ENCODE measurements around the gene ANHX.
"Not testable (repeated sequence)": the region's sequence is repeated elsewhere in the genome, so short reads cannot be mapped to it uniquely, and the experiment has no call there.

Gene ANHX

DNA sequence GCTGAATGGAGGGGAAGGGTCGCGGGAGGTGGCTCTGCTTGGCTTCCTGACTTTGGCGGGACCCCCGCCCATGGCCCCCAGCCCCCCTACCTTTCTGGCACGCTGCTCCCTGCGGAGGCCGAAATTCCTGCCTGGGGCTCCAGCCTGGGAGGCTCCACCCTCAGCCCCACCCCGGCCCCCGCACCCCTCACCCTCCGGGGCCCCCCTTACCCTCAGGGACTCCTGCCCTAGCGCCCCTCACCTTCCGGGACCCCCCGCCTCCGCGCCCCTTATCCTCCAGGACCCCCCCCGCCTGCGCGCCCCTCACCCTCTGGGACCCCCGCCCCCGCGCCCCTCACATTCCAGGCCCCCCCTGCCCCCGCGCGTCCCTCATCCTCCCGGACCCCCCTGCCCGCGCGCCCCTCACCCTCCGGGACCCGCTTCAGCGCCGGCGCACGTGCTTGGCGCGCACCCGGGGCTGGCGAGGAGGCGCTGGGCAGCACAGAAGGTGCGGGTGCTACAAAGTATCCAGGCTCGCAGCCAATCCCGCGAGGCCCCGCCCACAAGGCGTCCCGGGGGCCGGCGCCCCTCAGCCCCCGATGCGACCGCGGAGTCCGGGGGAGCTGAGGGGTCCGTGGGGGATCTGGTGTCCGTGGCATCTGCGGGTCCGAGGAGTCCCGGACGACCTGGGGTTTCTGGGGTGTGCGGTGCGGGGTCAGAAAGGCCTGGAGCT is at the start of gene ANHX:
ANHX (minus strand) TSS at position 477 of the 712 bp plus-strand sequence. CDS start 1,521 bp downstream, outside the sequence.
- no peak for FAIRE-seq

DNA sequence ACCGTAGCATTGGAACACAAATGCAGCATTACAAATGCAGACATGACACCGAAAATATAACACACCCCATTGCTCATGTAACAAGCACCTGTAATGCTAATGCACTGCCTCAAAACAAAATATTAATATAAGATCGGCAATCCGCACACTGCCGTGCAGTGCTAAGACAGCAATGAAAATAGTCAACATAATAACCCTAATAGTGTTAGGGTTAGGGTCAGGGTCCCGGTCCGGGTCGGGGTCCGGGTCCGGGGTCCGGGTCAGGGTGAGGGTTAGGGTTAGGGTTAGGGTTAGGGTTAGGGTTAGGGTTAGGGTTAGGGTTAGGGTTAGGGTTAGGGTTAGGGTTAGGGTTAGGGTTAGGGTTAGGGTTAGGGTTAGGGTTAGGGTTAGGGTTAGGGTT is 29.0 kb upstream of the ANHX start:
- not testable (repeated sequence) for FAIRE-seq

DNA sequence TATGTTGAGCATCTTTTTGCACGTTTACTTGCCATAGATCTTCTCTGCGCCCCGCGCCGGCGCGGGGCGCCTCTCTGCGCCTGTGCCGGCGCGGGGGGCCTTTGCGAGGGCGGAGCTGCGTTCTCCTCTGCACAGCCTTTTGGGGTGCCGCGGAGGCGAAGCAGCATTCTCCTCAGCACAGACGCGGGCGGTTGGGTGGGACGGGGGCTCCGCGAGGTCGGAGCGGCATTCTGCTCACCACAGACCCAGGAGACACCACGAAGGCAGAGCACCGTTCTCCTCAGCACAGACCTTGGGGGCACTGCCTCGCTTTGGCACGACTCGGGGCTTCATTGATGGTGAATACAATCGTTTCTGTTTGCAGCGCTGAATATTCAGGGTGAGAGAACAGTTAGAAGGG is 28.5 kb upstream of the ANHX start:
- FAIRE-seq = no peak

DNA sequence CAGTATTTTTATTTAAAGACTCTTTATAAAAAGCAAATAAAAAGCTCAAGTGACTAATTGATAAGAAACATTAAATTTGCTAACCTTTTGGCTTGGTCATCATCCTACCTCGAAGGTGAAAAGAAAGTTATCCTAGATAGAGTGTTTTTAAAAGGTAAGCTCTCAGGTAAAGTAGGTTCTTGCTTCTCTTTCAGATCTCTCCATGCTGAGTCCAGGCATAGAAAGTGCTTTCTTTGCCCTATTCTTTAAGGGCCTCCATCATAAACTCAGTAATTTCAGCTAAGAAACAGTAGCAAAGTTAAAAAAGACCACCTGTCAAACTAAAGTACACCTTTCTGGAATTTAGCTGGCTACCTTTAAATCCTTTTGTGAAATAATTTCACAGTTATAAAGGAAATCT is 20.6 kb upstream of the ANHX start:
- no peak for FAIRE-seq

DNA sequence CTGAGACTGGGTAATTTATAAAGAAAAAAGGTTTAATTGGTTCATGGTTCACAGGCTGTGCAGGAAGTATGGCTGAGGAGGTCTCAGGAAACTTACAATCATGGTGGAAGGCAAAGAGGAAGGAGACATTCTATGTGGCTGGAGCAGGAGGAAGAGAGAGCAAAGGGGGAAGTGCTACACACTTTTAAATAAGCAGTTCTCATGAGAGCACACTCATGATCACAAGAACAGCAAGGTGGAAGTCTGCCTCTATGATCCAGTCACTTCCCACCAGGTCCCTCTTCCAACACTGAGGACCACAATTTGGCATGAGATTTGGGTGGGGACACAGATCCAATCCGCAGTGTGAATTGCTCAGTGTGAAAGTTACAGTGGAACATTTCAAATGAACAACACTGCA is 20.2 kb upstream of the ANHX start:
- FAIRE-seq = not testable (repeated sequence)

DNA sequence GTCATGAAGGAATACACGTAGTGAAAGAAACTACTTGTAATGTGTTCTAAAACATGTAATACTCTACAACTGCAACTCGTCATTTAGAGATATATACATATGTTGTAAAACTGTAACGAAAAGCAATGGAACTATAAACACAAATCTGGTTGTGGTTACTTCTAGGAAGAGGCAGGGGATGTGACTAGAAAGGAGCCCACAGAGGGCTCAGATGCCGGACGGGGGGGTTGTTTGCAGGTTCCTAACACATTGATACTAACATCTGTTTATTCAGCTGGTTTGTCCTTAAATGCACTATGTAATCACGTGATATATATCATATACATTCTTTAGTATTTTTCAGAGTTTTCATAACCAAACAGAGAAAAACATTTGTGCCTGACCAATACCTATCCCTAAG is 16.1 kb upstream of the ANHX start:
- no peak for FAIRE-seq

DNA sequence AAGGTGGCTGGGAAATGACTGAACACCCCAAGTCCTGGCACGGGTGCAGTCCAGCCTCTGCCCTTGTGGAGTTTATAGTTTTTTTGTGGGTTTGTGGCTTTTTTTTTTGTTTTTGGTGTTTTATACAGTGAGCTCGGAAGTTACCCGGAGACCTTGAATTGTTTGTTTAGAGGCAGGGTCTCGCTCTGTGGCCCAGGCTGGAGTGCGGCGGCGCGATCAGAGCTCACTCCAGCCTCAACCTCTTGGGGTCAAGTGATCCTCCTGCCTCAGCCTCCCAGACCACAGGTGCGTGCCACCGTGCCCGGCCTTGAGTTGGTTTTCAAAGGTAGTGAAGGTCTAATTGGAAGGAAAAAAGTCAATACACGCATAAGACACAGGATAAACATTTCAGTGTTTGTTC is 879 bp upstream of the ANHX start:
- FAIRE-seq = no peak

DNA sequence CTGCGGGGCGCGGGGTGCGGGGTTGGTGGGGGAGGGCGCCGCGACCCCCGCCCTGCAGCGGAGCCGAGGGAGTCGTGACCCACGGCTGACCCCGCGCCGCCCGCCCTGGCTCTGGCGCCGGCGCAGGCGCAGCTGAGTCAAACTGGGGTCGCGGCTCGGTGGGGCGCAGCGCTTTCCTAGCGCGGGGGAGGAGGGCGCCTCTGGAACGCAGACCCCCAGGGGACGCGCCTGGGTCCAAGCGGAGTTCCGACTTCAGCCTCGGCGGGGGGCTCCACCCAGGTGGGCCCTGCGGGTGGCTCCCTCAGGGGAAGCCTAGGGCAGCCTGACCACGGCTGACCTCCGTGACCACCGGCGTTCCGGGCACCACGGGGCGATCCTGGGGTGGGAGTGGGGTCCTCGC is 467 bp upstream of the ANHX start:
- no peak for FAIRE-seq

DNA sequence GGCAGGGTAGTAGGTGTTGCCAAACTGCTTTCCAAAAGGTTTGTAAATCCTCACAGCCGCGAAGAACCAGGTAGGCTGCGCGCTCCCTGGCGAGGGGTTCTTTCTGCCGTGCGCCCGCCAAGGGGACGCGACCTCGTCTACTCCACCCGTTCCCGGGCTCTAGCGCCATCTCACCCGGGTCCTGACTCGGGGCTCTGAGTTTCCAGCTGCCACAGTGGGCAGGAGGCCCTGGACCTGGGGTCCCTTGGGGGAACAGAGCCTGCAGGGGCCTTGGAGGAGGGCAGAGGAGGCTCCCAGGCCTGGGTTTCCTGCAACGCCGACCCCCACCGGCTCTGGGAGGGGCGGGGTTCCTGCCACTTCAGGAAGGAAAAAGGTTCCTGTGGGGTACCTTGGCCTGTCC is 706 bp downstream of the ANHX start:
- no peak for FAIRE-seq

DNA sequence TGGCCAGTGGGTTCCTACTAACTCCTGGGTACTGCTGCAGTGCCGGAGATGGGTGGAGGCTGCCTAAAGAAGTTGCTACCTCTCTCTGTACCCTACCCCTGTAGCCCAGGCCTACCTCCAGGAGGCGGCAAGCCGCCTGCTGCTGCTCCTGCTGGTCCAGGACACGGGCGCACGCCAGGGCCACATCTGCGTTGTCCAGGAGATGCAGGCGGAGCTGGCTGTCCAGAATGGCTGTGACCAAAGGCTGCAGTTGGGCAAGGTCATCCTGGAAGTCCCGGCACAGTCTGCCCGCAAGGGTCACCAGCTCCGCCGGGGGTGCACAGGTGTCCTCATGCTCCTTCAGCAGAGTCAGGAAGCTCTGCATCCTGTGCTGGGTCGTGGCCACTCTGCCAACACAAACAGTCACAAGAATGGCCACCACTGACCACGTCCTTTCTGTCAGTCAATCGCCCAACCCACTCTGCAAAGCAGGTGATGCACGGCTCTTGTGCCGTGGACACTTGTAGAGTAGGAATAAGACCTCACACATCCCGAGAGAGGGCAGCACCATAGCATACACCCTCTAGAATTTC is 1.6 kb downstream of the ANHX start:
- no peak for FAIRE-seq

DNA sequence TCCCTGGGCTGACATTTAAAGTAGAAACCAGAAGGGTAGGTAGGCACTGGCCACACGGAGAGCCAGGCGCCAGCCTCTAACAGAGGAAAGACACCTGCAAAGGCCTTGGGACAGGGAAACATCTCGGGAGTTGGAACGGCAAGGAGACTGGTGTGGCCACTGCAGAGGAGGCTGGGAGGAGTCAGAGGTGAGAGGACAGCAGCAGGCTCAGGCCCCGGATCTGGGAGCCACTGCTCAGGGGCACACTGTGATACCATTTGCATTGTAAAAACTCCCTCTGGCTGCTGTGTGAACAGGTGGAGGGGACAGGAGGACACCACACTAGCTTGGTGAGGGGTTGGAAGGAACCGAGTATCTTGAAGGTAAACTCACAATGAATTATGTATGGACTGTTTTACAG is 2.7 kb downstream of the ANHX start:
- no peak for FAIRE-seq

DNA sequence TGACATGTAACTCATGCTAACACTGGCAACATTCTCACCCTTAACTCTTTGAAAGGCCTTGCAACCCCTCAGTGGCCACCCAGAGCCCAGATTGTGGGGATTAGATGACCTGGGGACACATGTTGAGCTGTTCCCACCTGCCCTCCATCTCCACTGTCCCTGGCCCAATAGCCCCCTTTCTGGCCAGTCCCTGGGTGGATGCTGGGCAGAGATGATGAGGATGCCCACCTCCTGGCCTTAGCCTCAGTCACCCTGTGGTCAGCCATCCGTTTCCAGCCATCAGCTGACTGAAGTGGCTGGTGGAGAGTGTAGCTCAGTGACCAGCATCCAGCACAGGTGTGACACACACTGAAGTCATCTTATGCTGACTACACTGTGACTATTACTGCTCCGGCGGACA is 4.7 kb downstream of the ANHX start:
- no peak for FAIRE-seq

DNA sequence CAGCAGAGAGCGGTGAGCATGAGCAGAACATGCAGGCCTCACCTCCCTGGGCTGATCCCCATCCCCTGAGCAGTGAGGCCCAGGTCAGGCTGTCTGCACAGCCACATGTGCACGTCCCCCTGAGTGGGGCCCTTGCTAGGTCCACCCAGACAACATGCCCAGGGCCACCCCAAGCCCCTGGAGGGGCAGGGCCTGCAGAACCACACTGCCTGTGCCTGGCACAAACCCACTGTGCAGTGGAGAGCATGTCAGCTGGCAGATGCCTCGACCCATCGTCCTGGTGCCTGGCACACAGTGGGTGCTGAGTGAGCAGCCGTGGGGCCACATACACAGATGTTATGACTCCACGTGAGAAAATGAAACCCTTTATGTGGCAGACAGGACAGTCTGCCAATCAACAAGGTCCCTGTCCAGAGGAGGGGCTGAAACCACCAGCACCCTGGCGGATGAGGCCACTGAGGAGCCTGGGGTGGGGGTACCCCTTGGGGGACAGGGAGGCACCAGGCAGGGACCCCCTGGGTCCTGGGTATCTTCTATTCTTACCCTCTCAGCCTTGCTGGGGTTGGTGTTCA is 8.3 kb downstream of the ANHX start:
- no peak for FAIRE-seq

DNA sequence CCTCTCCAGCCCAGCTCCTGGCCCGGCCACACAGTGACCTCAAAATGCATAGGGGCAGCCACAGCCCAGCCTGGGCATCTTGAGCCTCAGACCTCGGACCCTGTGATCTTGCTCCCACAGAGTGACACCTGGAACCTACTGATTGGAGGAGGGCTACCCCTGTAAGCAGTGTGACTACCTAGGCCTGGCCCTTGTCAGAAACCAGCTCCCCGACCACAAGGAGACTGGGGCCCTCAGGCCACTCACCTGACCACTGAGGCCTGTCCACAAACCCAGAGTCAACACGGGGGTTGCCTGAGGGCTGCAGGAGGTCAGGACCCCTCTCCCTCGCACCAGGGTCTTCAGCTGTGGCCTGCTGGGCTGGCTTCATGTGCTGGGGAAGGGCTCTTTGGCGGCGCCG is 9.0 kb downstream of the ANHX start:
- FAIRE-seq = no peak

DNA sequence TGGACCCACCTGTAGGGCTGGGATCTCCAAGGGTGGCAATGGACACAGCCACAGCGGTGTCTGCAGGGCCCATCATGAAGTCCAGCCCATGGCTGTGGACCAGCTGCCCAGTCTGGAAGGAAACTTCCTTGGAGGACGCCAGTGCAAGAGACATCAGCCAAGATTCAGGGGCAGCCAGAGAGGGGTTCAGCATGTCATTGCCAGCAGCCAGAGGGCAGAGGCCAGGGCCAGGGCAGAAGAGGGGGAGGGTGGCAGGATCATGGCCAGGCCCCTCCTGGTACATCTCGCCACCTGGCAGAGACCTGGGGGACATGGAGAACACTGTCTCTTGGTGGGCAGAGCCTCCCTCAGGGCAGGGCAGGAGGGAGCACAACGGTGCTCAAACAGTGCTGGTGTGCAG is 10.2 kb downstream of the ANHX start:
- no peak for FAIRE-seq

DNA sequence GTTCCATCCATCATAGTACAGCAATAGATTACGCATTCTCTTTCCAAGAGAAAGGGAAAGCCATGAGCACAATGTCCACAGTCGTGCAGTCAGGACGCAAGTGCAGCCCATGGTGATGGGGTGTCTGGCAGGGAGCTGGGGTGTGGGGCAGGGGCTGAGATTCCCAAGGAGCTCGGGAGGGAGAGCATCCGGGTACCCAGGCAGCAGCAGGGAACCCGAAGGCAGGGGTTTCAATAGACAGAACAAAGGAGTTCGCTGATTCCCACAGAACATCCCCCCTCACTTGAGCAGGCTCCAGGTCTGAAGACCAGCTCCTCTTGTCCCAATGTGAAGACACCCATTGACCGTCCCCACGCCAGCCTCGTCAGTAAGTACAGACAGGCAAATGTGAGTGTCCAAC is 13.5 kb downstream of the ANHX start:
- FAIRE-seq = no peak

DNA sequence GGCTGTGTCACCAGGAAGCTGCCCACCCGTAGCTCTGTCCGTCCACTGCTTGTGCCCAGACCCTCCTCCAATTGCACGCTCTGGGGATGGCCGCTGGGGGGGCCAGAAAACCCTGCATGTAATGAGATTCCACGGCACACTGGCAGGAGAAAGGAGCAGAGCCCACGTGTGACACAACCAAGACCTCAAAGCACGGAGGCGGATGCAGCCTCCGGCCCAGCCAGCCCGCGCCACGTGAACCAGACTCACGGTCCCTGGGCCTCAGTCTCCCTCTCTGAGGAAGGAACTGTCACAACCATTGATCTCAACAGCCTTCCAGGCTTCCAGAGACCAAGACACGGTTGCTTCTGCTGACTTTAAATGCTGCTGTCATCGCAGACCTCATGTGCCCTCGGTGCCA is 14.4 kb downstream of the ANHX start:
- FAIRE-seq = no peak

DNA sequence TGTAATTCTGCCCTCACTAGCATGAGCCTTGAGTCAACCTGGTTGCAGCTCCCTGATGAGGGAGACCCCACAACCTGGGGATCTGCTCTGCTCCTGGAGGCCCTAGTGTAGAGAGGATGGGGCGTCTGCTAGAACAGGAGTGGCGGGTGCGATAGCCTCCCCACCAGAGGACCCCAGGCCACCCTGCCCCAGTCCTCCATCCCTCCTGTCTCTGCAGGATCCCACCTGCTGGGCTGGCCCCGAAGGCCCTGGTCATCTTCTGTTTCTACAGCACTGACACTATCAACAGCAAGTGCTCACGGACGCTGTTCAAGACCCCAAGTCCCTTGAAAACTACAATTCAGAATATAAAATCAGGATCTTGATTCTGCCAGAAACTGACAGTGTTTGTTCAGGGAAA is 15.2 kb downstream of the ANHX start:
- FAIRE-seq = no peak

DNA sequence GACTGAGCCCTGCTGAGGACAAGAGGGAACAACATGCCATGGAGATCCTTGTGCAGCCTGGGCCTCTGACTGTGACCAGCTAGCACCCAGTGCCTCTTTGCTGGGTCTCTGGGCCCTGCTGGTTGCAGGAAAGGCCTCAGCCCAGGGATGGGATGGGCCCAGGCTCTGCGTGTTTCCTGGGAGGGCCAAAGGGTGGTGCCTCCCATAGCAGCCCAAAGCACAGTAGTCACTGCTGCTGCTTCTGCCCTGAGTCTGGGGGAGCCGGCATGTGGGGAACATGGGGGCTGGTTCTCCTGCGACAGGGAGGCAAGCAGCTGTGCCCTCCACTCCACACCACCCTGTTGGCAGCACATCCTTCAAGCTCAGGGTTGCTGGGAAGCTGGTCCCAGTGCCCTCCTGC is 18.5 kb downstream of the ANHX start:
- no peak for FAIRE-seq

DNA sequence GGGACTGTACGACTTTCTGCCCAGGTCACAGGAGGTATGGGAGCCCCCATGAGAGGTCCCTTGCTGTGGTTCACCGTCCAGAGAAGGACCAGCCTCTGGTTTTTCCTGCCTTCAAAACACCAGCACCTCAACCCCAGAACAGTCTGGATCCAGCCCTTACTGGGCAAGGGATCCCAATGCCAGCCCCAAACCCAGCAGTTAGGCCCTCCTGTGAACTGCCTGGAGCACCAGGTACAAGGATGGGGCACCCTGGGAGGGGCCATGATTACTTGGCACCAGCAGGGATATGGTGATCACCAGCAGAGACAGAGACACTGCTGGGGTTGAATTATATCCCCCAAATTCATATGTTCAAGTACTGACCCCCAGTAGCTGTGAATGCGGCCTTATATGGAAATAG is 20.0 kb downstream of the ANHX start:
- FAIRE-seq = no peak

DNA sequence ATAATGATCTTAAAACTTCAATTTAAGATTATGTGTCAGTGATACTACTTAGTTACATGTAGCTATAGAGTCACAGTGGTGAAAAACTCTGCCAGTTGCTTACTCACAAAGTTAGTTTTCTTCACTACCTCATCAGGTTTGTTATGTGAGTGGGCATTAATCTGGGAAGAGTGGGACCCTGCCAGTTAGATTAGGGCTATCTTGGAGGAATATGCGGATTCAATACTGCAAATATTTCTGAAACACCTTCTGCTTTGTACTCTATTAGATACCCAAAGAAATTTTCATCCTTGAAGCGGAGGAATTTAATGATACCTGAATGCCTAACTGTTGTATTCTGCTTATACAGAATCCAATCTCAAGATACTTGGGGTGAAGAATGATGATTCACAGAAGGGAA is 29.3 kb downstream of the ANHX start:
- FAIRE-seq = no peak

DNA sequence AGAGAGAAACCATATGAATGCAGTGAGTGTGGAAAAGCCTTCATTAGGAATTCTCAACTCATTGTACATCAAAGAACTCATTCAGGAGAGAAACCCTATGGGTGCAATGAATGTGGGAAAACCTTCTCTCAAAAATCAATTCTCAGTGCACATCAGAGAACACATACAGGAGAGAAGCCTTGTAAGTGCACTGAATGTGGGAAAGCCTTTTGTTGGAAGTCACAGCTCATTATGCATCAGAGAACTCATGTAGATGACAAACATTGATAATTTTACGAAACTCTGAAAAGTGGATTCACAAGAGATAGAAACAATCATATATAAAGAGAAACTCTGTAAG is 31.4 kb downstream of the ANHX start:
- FAIRE-seq = no peak

DNA sequence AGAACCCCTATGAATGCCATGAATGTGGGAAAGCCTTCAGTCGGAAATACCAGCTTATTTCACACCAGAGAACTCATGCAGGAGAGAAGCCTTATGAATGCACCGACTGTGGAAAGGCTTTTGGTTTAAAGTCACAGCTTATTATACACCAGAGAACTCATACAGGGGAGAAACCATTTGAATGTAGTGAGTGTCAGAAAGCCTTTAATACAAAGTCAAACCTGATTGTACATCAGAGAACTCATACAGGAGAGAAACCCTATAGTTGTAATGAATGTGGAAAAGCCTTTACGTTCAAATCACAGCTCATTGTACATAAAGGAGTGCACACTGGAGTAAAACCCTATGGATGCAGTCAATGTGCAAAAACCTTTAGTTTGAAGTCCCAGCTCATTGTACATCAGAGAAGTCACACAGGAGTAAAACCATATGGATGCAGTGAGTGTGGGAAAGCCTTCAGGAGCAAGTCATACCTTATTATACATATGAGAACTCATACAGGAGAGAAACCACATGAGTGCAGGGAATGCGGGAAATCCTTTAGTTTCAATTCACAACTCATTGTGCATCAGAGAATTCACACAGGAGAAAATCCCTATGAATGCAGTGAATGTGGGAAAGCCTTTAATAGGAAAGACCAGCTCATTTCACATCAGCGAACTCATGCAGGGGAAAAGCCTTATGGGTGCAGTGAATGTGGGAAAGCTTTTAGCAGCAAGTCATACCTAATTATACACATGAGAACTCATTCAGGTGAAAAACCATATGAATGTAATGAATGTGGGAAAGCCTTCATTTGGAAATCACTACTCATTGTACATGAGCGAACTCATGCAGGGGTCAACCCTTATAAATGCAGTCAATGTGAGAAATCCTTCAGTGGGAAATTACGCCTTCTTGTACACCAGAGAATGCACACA is 32.1 kb downstream of the ANHX start:
- no peak for FAIRE-seq
